Measurements from ENCODE around the gene AP4E1. TPM values are rescaled to one million over a fixed set of nuclear protein-coding genes. Genes with fewer than 3 reads are reported as not detected.

Gene AP4E1
- total and polyA plus RNA-seq, 2 of the 4 experiments (the other 2 are of a cell fraction) = 3.1 to 6.8 TPM

- ATAC-seq (ENCODE audit: low read depth) (no peak), DNase-seq (no peak)
- Histone ChIP-seq H3K4me3 (ENCODE audit: insufficient read depth, low read depth, low read length) (no peak overlapping the region), H2BK120ac (ENCODE audit: low read depth, low read length) (no peak overlapping the region), H2AFZ (replicated peaks; ENCODE audit: low read length, poor library complexity) (no peak overlapping the region), H3K27me3 (ENCODE audit: control insufficient read depth, insufficient read depth, low read length) (peaks cover 5% of the 10 kb centered on the region; the same call in 1 of the 2 replicates), H2BK5ac (ENCODE audit: low read depth, low read length, poor library complexity, severe bottlenecking) (no peak overlapping the region), H3K4me2 (ENCODE audit: low read depth, low read length) (no peak overlapping the region), H3K27ac (ENCODE audit: insufficient read depth, low read length) (no peak overlapping the region), H3K56ac (ENCODE audit: extremely low read depth, insufficient read depth, low read length) (no peak overlapping the region), H3K9me1 (ENCODE audit: insufficient read depth, low read length) (no peaks in the 10 kb centered on the region; the same call in 1 of the 2 replicates), H4K20me1 (ENCODE audit: insufficient read depth, low read length) (no peaks in the 10 kb centered on the region), H3K18ac (ENCODE audit: low read depth, low read length) (no peak overlapping the region), H3K4ac (ENCODE audit: low read depth, low read length) (no peak overlapping the region), H3K23ac (ENCODE audit: low read depth, low read length) (no peak overlapping the region), H3K36me3 (ENCODE audit: control insufficient read depth, insufficient read depth, low read length) (no peaks in the 10 kb centered on the region), H4K91ac (ENCODE audit: insufficient read depth, low read depth, low read length) (no peak overlapping the region), H2BK15ac (ENCODE audit: low read depth, low read length) (no peak overlapping the region), H3K4me1 (ENCODE audit: control insufficient read depth, insufficient read depth, low read length) (peaks cover 6% of the 10 kb centered on the region; the same call in 1 of the 2 replicates), H3K79me1 (ENCODE audit: low read depth in 1 of 2, low read length in 2 of 2) (no peaks in the 10 kb centered on the region), H3K9ac (ENCODE audit: low read depth, low read length) (no peak overlapping the region), H3K9me3 (ENCODE audit: control insufficient read depth, insufficient read depth, low read length) (no peaks in the 10 kb centered on the region), H3K14ac (replicated peaks; ENCODE audit: low read depth, low read length) (no peak overlapping the region), H2BK20ac (ENCODE audit: low read depth, low read length) (no peak overlapping the region), H2AK5ac (ENCODE audit: low read depth, low read length) (no peak overlapping the region), H4K8ac (ENCODE audit: low read depth in 2 of 2, low read length in 2 of 2) (no peak overlapping the region), H2AK9ac (replicated peaks; ENCODE audit: low read depth, low read length, poor library complexity) (no peak overlapping the region), H4K5ac (ENCODE audit: low read depth, low read length) (no peak overlapping the region)
- intact Hi-C loops (cut with micrococcal nuclease) (no loop called here), in situ Hi-C loops (cut with MboI; ENCODE audit: low sequenced_read_pairs) (no loop called here), dilution Hi-C loops (cut with HindIII; ENCODE audit: low sequenced_read_pairs, unreplicated experiment) (no loop called here)
- TF ChIP-seq BHLHE40 (IDR thresholded peaks at IDR 0.05; ENCODE audit: low read depth, low read length) (no peak), USF2 (IDR thresholded peaks at IDR 0.05; ENCODE audit: low read depth, low read length) (no peak), RAD21 (IDR thresholded peaks at IDR 0.05; ENCODE audit: low read length) (no peak), CHD1 (IDR thresholded peaks at IDR 0.05; ENCODE audit: low read depth, low read length) (no peak), MAFK (IDR thresholded peaks at IDR 0.05; ENCODE audit: low read depth, low read length) (no peak), POLR2A (IDR thresholded peaks at IDR 0.05; ENCODE audit: low read depth, low read length) (no peak), FOS (IDR thresholded peaks at IDR 0.05; ENCODE audit: low read depth, low read length) (no peak), RCOR1 (IDR thresholded peaks at IDR 0.05; ENCODE audit: insufficient replicate concordance, low read length) (no peak), MAZ (IDR thresholded peaks at IDR 0.05; ENCODE audit: borderline replicate concordance, low read depth, low read length) (no peak), CTCF (conservative IDR thresholded peaks at IDR 0.05; ENCODE audit: low read depth, low read length) (no peak), ELK1 (IDR thresholded peaks at IDR 0.05; ENCODE audit: borderline replicate concordance, low read depth, low read length) (no peak), CEBPB (IDR thresholded peaks at IDR 0.05; ENCODE audit: low read depth, low read length) (no peak), RFX5 (IDR thresholded peaks at IDR 0.05; ENCODE audit: low read depth, low read length) (no peak), NFE2L2 (IDR thresholded peaks at IDR 0.05; ENCODE audit: low read depth, low read length) (no peak), SMC3 (IDR thresholded peaks at IDR 0.05; ENCODE audit: low read depth, low read length) (no peak), MXI1 (IDR thresholded peaks at IDR 0.05; ENCODE audit: borderline replicate concordance, low read depth, low read length) (no peak)
- ChIA-PET POLR2A (ENCODE audit: unreplicated experiment) (no interaction called here), CTCF (interaction anchor here (0.6 to 1.1 kb wide), 2 partner anchors 25 to 515 kb away, joined by 3 read pairs; no protein-coding TSS in a partner anchor)
- no TSS peak for BruUV-seq (replicated peaks)
Observed at GRCh38 chr15:51048308-51048707, 139.8 kb downstream of the AP4E1 start.

Data from IMR-90 (cell line).